ENCODE measurements around the gene HOXA13. TPM values are rescaled to one million over a fixed set of nuclear protein-coding genes. Genes with fewer than 3 reads are reported as not detected.

Gene HOXA13
- total RNA-seq, 1 experiment from 2014 or later = not detected

- no peak for DNase-seq (ENCODE audit: unreplicated experiment)
- no peak overlapping the region for H3K27ac Mint-ChIP-seq (ENCODE audit: low read depth, unreplicated experiment)
- CTCF ChIA-PET = interaction anchor here (1.8 kb wide), 1 partner anchor 393 kb away, joined by 5 read pairs; no protein-coding TSS in a partner anchor
- no peaks in the 10 kb centered on the region for H3K27me3 Mint-ChIP-seq (ENCODE audit: insufficient read depth, unreplicated experiment)
- H3K4me3 Mint-ChIP-seq (ENCODE audit: unreplicated experiment) = no peak overlapping the region
- no peaks in the 10 kb centered on the region for H3K4me1 Mint-ChIP-seq (ENCODE audit: insufficient read depth, unreplicated experiment)
- no peaks in the 10 kb centered on the region for H3K9me3 Mint-ChIP-seq (ENCODE audit: unreplicated experiment)
- intact Hi-C loops (cut with micrococcal nuclease) = no loop called here
- POLR2A ChIA-PET = no interaction called here
- no peaks in the 10 kb centered on the region for H3K36me3 Mint-ChIP-seq (ENCODE audit: insufficient read depth, unreplicated experiment)
- TF ChIP-seq, protein P1, sequence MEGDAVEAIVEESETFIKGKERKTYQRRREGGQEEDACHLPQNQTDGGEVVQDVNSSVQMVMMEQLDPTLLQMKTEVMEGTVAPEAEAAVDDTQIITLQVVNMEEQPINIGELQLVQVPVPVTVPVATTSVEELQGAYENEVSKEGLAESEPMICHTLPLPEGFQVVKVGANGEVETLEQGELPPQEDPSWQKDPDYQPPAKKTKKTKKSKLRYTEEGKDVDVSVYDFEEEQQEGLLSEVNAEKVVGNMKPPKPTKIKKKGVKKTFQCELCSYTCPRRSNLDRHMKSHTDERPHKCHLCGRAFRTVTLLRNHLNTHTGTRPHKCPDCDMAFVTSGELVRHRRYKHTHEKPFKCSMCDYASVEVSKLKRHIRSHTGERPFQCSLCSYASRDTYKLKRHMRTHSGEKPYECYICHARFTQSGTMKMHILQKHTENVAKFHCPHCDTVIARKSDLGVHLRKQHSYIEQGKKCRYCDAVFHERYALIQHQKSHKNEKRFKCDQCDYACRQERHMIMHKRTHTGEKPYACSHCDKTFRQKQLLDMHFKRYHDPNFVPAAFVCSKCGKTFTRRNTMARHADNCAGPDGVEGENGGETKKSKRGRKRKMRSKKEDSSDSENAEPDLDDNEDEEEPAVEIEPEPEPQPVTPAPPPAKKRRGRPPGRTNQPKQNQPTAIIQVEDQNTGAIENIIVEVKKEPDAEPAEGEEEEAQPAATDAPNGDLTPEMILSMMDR (IDR thresholded peaks at IDR 0.05; ENCODE audit: unreplicated experiment) = no peak
- no TSS peak for BruUV-seq (replicated peaks)
Observed at GRCh38 chr7:27212497-27213432, 12.9 kb upstream of the HOXA13 start.

DNA sequence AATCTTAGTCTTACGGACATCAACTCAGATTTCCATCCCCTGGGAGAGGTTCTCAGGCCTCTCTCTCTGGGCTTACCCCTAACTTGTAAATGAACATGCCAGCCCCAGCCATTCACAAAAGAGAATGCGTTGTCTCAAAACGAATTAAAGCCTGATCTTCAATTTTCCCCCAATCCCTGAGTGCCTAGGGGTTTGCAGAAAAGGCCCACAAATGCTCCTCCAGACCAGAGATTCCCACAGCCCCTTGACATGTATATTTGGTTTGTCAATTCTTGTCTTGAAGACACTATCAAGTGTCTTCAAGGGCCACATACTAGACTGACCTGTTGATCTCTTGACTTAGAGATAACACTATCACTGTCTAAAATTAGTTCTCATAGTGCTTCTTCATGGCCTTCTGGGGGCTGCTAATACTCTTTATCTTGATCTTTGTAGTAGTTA lies 11.9 kb upstream of the HOXA13 start:
- intact Hi-C loops (cut with micrococcal nuclease) = no loop called here
- Mint-ChIP-seq H3K4me3 (ENCODE audit: unreplicated experiment) (no peak overlapping the region), H3K27ac (ENCODE audit: low read depth, unreplicated experiment) (no peak overlapping the region), H3K36me3 (ENCODE audit: insufficient read depth, unreplicated experiment) (no peaks in the 10 kb centered on the region), H3K4me1 (ENCODE audit: insufficient read depth, unreplicated experiment) (no peaks in the 10 kb centered on the region), H3K9me3 (ENCODE audit: unreplicated experiment) (no peaks in the 10 kb centered on the region), H3K27me3 (ENCODE audit: insufficient read depth, unreplicated experiment) (peaks cover 6% of the 10 kb centered on the region)
- BruUV-seq (replicated peaks) = no TSS peak
- ChIA-PET CTCF (interaction anchor here (0.6 to 6.5 kb wide), 11 partner anchors 11 to 562 kb away, joined by 3 to 71 read pairs (median 6); no protein-coding TSS in a partner anchor), POLR2A (interaction anchor here (0.7 kb wide), 1 partner anchor 802 kb away, joined by 3 read pairs; no protein-coding TSS in a partner anchor)
- TF ChIP-seq, protein P1 (IDR thresholded peaks at IDR 0.05; ENCODE audit: unreplicated experiment) = no peak
- no peak for DNase-seq (ENCODE audit: unreplicated experiment)

DNA sequence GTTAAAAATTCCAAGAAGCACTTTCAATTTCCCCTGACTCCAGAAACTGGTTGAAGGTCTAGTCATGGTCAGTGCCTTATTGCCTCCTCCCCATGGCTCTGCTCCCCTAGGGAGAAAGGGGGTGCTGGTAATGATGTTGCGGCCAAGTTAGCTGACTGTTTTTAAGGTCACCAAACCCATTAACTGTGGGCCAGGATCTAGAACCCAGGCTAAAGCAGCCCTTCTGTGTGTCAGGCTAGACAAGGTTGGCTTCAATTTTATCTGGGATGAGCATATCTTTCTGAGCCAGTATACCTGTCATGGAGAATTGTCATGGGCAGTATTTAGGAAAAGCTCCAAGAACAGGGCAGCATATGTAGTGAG lies 11.2 kb upstream of the HOXA13 start:
- peaks cover 13% of the 10 kb centered on the region for H3K27me3 Mint-ChIP-seq (ENCODE audit: insufficient read depth, unreplicated experiment)
- BruUV-seq (replicated peaks) = no TSS peak
- intact Hi-C loops (cut with micrococcal nuclease) = no loop called here
- no peak overlapping the region for H3K27ac Mint-ChIP-seq (ENCODE audit: low read depth, unreplicated experiment)
- TF ChIP-seq, protein P1 (IDR thresholded peaks at IDR 0.05; ENCODE audit: unreplicated experiment) = no peak
- no peak overlapping the region for H3K4me3 Mint-ChIP-seq (ENCODE audit: unreplicated experiment)
- CTCF ChIA-PET = interaction anchor here (0.6 to 6.5 kb wide), 26 partner anchors 12 to 710 kb away, joined by 3 to 71 read pairs (median 5); no protein-coding TSS in a partner anchor
- no peaks in the 10 kb centered on the region for H3K9me3 Mint-ChIP-seq (ENCODE audit: unreplicated experiment)
- POLR2A ChIA-PET = interaction anchor here (0.7 kb wide), 1 partner anchor 803 kb away, joined by 3 read pairs; no protein-coding TSS in a partner anchor
- no peaks in the 10 kb centered on the region for H3K4me1 Mint-ChIP-seq (ENCODE audit: insufficient read depth, unreplicated experiment)
- no peak for DNase-seq (ENCODE audit: unreplicated experiment)
- no peaks in the 10 kb centered on the region for H3K36me3 Mint-ChIP-seq (ENCODE audit: insufficient read depth, unreplicated experiment)

DNA sequence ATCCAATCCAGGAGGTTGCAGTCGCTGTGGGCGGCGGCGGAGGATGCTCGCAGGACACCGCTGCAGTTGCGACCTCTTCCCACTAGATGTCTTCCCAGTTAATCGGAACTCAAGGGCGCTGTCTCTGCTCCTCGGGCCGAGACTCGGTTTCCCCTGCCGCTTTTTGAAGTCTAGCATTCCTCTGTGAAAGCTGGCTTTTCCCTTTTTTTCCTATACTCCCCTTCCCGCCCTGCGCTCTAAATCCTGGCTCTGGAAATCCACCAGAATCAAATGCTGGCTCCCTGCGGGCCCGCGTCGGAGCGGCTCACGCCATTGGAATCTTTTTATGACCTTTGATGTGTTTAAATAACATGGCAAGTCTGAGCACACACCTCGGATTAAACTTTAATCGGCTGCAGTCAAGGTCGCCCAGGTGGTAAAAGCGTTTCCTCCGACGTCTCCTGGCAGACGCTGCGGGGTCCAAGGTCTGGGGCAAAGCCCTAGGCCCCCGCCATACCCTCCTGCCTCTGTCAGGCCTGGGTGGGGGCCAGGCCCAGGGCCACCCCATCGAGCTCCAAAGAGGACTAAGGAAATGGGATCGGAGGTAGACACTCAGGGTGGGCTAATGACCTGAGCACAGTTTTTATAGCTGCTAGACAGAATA lies 10.7 kb upstream of the HOXA13 start:
- H3K9me3 Mint-ChIP-seq (ENCODE audit: unreplicated experiment) = no peaks in the 10 kb centered on the region
- H3K27me3 Mint-ChIP-seq (ENCODE audit: insufficient read depth, unreplicated experiment) = peaks cover 18% of the 10 kb centered on the region
- TF ChIP-seq, protein P1 (IDR thresholded peaks at IDR 0.05; ENCODE audit: unreplicated experiment) = peak; percentile 81
- no peaks in the 10 kb centered on the region for H3K4me1 Mint-ChIP-seq (ENCODE audit: insufficient read depth, unreplicated experiment)
- H3K36me3 Mint-ChIP-seq (ENCODE audit: insufficient read depth, unreplicated experiment) = no peaks in the 10 kb centered on the region
- CTCF ChIA-PET = interaction anchor here (0.6 to 6.5 kb wide), 31 partner anchors 12 to 710 kb away, joined by 3 to 71 read pairs (median 4); no protein-coding TSS in a partner anchor
- H3K27ac Mint-ChIP-seq (ENCODE audit: low read depth, unreplicated experiment) = no peak overlapping the region
- H3K4me3 Mint-ChIP-seq (ENCODE audit: unreplicated experiment) = no peak overlapping the region
- intact Hi-C loops (cut with micrococcal nuclease) = loop anchor here (1.0 kb wide), 1 partner anchor 366 kb away; no protein-coding TSS in a partner anchor
- BruUV-seq (replicated peaks) = no TSS peak
- POLR2A ChIA-PET = no interaction called here
- peak; percentile 52 for DNase-seq (ENCODE audit: unreplicated experiment)

Data from MCF 10A (cell line).